Measurements from ENCODE around the gene MYL6. TPM values are rescaled to one million over a fixed set of nuclear protein-coding genes. Genes with fewer than 3 reads are reported as not detected.

The MYL6 gene
- total and polyA plus RNA-seq, 10 of the 15 experiments (the other 5 are each of a cell fraction or from before 2014, with no cell fraction given): 1,000 to 4,116 (median 1,828) TPM

DNA sequence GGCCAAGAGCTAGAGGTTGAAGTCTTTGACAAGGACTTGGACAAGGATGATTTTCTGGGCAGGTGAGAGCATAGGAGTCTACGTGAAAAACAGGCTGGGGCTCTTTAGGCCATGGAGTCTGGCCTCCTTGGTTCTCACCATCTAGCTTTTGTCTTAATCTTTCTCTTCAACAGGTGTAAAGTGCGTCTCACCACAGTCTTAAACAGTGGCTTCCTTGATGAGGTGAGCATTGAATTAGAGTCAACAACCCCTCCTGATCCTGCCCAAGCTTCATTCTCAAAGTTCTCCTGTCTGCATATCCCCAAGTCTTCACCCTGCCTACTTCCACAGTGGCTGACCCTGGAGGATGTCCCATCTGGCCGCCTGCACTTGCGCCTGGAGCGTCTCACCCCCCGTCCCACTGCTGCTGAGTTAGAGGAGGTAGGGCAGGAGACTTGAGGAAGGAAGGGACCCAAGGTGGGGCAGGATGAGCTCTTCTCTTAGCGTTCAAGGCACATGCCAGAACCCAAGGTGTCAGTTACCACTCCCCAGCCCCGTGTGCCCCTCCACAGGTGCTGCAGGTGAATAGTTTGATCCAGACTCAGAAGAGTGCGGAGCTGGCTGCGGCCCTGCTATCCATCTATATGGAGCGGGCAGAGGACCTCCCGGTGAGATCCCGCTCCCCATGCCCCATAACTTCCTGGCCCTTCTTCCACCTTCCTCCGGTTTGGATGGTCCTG, 20.1 kb upstream of the MYL6 start:
- WGBS (ENCODE audit: insufficient coverage, insufficient replicate concordance, low lambda C conversion rate, missing lambda C conversion rate): 98% methylated on average over 14 of the region's 14 CpGs
- no peak overlapping the region for H3K4me2 ChIP-seq (ENCODE audit: control insufficient read depth, insufficient read depth)
- ChIA-PET POLR2A (interaction anchor here (1.2 kb wide), 1 partner anchor 10 kb away, joined by 5 read pairs; the partner anchor contains the start of gene ESYT1), RAD21 (ENCODE audit: unreplicated experiment) (no interaction called here), CTCF (interaction anchor here (2.4 kb wide), 1 partner anchor 11 kb away, joined by 11 read pairs; the partner anchor contains the start of gene ESYT1), SMC1A (ENCODE audit: uncharacterized antibody, unreplicated experiment) (no interaction called here)
- H3K36me3 ChIP-seq (ENCODE audit: control insufficient read depth in 2 of 2, insufficient read depth in 2 of 2, low read length in 1 of 2): peaks cover 15 to 25% of the 10 kb centered on the region in 2 experiments
- no peak overlapping the region for H3K4me3 ChIP-seq
- H3K27me3 ChIP-seq (replicated peaks in 1 of 2; ENCODE audit: control insufficient read depth in 2 of 2, insufficient read depth in 2 of 2, low read length in 1 of 2): no peaks in the 10 kb centered on the region
- no peak overlapping the region for H3K9ac ChIP-seq (ENCODE audit: control insufficient read depth, insufficient read depth, low read length)
- no TSS peak for BruUV-seq (replicated peaks)
- in situ Hi-C loops (cut with MboI) (no loop called here), intact Hi-C loops (cut with micrococcal nuclease; ENCODE audit: unreplicated experiment) (no loop called here)
- DNase-seq (ENCODE audit: low read depth, low spot score) (no peak), FAIRE-seq (no peak), ATAC-seq (no peak)
- no peaks in the 10 kb centered on the region for H3K4me1 ChIP-seq (ENCODE audit: control insufficient read depth, insufficient read depth, low read length)
- no peak overlapping the region for H3K27ac ChIP-seq (ENCODE audit: control insufficient read depth, insufficient read depth)
- H3K79me2 ChIP-seq (ENCODE audit: control insufficient read depth, insufficient read depth, low read length): no peaks in the 10 kb centered on the region
- no peaks in the 10 kb centered on the region for H3K9me3 ChIP-seq (replicated peaks; ENCODE audit: control insufficient read depth, insufficient read depth, low read length)
- H4K20me1 ChIP-seq (ENCODE audit: control insufficient read depth, insufficient read depth): no peaks in the 10 kb centered on the region
- no peak overlapping the region for H2AFZ ChIP-seq (ENCODE audit: control insufficient read depth, low read depth, low read length)
- TF ChIP-seq, protein P1, sequence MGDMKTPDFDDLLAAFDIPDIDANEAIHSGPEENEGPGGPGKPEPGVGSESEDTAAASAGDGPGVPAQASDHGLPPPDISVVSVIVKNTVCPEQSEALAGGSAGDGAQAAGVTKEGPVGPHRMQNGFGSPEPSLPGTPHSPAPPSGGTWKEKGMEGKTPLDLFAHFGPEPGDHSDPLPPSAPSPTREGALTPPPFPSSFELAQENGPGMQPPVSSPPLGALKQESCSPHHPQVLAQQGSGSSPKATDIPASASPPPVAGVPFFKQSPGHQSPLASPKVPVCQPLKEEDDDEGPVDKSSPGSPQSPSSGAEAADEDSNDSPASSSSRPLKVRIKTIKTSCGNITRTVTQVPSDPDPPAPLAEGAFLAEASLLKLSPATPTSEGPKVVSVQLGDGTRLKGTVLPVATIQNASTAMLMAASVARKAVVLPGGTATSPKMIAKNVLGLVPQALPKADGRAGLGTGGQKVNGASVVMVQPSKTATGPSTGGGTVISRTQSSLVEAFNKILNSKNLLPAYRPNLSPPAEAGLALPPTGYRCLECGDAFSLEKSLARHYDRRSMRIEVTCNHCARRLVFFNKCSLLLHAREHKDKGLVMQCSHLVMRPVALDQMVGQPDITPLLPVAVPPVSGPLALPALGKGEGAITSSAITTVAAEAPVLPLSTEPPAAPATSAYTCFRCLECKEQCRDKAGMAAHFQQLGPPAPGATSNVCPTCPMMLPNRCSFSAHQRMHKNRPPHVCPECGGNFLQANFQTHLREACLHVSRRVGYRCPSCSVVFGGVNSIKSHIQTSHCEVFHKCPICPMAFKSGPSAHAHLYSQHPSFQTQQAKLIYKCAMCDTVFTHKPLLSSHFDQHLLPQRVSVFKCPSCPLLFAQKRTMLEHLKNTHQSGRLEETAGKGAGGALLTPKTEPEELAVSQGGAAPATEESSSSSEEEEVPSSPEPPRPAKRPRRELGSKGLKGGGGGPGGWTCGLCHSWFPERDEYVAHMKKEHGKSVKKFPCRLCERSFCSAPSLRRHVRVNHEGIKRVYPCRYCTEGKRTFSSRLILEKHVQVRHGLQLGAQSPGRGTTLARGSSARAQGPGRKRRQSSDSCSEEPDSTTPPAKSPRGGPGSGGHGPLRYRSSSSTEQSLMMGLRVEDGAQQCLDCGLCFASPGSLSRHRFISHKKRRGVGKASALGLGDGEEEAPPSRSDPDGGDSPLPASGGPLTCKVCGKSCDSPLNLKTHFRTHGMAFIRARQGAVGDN (IDR thresholded peaks at IDR 0.05): no peak
- TF ChIP-seq STAT1 (conservative IDR thresholded peaks at IDR 0.05) (no peak), ETV6 (conservative IDR thresholded peaks at IDR 0.05 in 1 of 2, IDR thresholded peaks at IDR 0.05 in 1 of 2; ENCODE audit: borderline replicate concordance in 1 of 2, low read depth in 1 of 2) (no peak), NR2C2 (IDR thresholded peaks at IDR 0.05; ENCODE audit: borderline replicate concordance, control insufficient read depth, insufficient read length, low read depth) (no peak), ZNF24 (IDR thresholded peaks at IDR 0.05) (no peak), IKZF2 (IDR thresholded peaks at IDR 0.05) (no peak), EP300 (IDR thresholded peaks at IDR 0.05; ENCODE audit: borderline replicate concordance in 1 of 2, control insufficient read depth in 1 of 2, low read depth in 2 of 2, low read length in 2 of 2) (no peak), TCF7 (IDR thresholded peaks at IDR 0.05; ENCODE audit: borderline replicate concordance) (no peak), IKZF1 (conservative IDR thresholded peaks at IDR 0.05) (no peak), TAF1 (IDR thresholded peaks at IDR 0.05; ENCODE audit: borderline replicate concordance, low read depth, low read length) (no peak)
- TF ChIP-seq, protein P2, sequence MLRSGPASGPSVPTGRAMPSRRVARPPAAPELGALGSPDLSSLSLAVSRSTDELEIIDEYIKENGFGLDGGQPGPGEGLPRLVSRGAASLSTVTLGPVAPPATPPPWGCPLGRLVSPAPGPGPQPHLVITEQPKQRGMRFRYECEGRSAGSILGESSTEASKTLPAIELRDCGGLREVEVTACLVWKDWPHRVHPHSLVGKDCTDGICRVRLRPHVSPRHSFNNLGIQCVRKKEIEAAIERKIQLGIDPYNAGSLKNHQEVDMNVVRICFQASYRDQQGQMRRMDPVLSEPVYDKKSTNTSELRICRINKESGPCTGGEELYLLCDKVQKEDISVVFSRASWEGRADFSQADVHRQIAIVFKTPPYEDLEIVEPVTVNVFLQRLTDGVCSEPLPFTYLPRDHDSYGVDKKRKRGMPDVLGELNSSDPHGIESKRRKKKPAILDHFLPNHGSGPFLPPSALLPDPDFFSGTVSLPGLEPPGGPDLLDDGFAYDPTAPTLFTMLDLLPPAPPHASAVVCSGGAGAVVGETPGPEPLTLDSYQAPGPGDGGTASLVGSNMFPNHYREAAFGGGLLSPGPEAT (IDR thresholded peaks at IDR 0.05; ENCODE audit: low read depth): no peak
- TF ChIP-seq, protein P3, sequence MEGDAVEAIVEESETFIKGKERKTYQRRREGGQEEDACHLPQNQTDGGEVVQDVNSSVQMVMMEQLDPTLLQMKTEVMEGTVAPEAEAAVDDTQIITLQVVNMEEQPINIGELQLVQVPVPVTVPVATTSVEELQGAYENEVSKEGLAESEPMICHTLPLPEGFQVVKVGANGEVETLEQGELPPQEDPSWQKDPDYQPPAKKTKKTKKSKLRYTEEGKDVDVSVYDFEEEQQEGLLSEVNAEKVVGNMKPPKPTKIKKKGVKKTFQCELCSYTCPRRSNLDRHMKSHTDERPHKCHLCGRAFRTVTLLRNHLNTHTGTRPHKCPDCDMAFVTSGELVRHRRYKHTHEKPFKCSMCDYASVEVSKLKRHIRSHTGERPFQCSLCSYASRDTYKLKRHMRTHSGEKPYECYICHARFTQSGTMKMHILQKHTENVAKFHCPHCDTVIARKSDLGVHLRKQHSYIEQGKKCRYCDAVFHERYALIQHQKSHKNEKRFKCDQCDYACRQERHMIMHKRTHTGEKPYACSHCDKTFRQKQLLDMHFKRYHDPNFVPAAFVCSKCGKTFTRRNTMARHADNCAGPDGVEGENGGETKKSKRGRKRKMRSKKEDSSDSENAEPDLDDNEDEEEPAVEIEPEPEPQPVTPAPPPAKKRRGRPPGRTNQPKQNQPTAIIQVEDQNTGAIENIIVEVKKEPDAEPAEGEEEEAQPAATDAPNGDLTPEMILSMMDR (IDR thresholded peaks at IDR 0.05 in 2 of 3, conservative IDR thresholded peaks at IDR 0.05 in 1 of 3; ENCODE audit: control insufficient read depth in 2 of 3, extremely low read depth in 1 of 3, insufficient read depth in 1 of 3, low read depth in 3 of 3, low read length in 3 of 3): no peak
- TF ChIP-seq, protein P4, sequence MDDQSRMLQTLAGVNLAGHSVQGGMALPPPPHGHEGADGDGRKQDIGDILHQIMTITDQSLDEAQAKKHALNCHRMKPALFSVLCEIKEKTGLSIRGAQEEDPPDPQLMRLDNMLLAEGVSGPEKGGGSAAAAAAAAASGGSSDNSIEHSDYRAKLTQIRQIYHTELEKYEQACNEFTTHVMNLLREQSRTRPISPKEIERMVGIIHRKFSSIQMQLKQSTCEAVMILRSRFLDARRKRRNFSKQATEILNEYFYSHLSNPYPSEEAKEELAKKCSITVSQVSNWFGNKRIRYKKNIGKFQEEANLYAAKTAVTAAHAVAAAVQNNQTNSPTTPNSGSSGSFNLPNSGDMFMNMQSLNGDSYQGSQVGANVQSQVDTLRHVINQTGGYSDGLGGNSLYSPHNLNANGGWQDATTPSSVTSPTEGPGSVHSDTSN (IDR thresholded peaks at IDR 0.05; ENCODE audit: insufficient replicate concordance, low read depth, low read length): no peak
